Activated CD8-positive, alpha-beta T cell treated with anti-CD3 and anti-CD28 coated beads, Interleukin-2, amount 10 ng/mL, durations not matched to agents 7 days and 5 days (primary cell): ENCODE measurements around the gene STIMATE. TPM values are rescaled to one million over a fixed set of nuclear protein-coding genes. Genes with fewer than 3 reads are reported as not detected.

Experiments used
- ATAC-seq: fragments of 150-1000 bp; cut with Tn5 transposase; one replicate; pipeline ENCODE4 v1.10.0; 2021; ENCODE audit warnings: moderate library complexity
- CTCF ChIA-PET: fragments of 350-600 bp; sonication (Branson Sonifier 250); formaldehyde crosslinking; loops from one replicate; lab custom pipeline; 2021; ENCODE audit warnings: antibody characterized with exemption; lab: Charles Lee
- POLR2A ChIA-PET: fragments of 350-600 bp; sonication (Branson Sonifier 250); formaldehyde crosslinking; loops from one replicate; lab custom pipeline; 2021; ENCODE audit warnings: antibody characterized with exemption; lab: Charles Lee
- DNase-seq: peaks from one replicate; pipeline ENCODE4 v3.0.0-alpha.2; 2020
- H3K27ac Mint-ChIP-seq: one replicate; pipeline ENCODE4 v1.8.0; 2021; ENCODE audit warnings: mild to moderate bottlenecking, mixed read lengths
- H3K27me3 Mint-ChIP-seq: one replicate; pipeline ENCODE4 v1.8.0; 2021; ENCODE audit warnings: low read depth, mixed read lengths
- H3K36me3 Mint-ChIP-seq: one replicate; pipeline ENCODE4 v1.8.0; 2021; ENCODE audit warnings: low read depth, mixed read lengths
- H3K4me1 Mint-ChIP-seq: one replicate; pipeline ENCODE4 v1.8.0; 2021; ENCODE audit warnings: low read depth, mixed read lengths
- H3K4me3 Mint-ChIP-seq: one replicate; pipeline ENCODE4 v1.8.0; 2021; ENCODE audit warnings: mild to moderate bottlenecking, mixed read lengths
- H3K9me3 Mint-ChIP-seq: one replicate; pipeline ENCODE4 v1.8.0; 2022; ENCODE audit warnings: mixed read lengths; ENCODE audit not compliant: insufficient read depth
- total RNA-seq, 2 experiments: library from RNA; stranded (reverse); gene quantifications; one replicate each; pipeline ENCODE4 v1.2.3, GENCODE V29; 2021

The STIMATE gene
- total RNA-seq, 2 experiments from 2014 or later = 26.5 to 29.9 TPM

- Mint-ChIP-seq H3K27me3 (no peaks in the 10 kb centered on the region), H3K4me1 (no peaks in the 10 kb centered on the region), H3K9me3 (no peaks in the 10 kb centered on the region), H3K4me3 (no peak overlapping the region), H3K36me3 (no peaks in the 10 kb centered on the region), H3K27ac (no peak overlapping the region)
- no peak for DNase-seq
- ChIA-PET CTCF (interaction anchor here (0.9 to 1.2 kb wide), 2 partner anchors 17 to 119 kb away, joined by 4 read pairs; no protein-coding TSS in a partner anchor), POLR2A (no interaction called here)
- ATAC-seq = no peak
Observed at GRCh38 chr3:52816199-52816598, 81.1 kb downstream of the STIMATE start.

- no peaks in the 10 kb centered on the region for H3K36me3 Mint-ChIP-seq
- CTCF ChIA-PET = no interaction called here
- H3K27ac Mint-ChIP-seq = no peak overlapping the region
- POLR2A ChIA-PET = no interaction called here
- ATAC-seq = no peak
- no peaks in the 10 kb centered on the region for H3K9me3 Mint-ChIP-seq
- peaks cover 3% of the 10 kb centered on the region for H3K27me3 Mint-ChIP-seq
- no peak overlapping the region for H3K4me3 Mint-ChIP-seq
- H3K4me1 Mint-ChIP-seq = peaks cover 9% of the 10 kb centered on the region
- DNase-seq = no peak
Observed at GRCh38 chr3:52813810-52814209, 83.5 kb downstream of the STIMATE start.

DNA sequence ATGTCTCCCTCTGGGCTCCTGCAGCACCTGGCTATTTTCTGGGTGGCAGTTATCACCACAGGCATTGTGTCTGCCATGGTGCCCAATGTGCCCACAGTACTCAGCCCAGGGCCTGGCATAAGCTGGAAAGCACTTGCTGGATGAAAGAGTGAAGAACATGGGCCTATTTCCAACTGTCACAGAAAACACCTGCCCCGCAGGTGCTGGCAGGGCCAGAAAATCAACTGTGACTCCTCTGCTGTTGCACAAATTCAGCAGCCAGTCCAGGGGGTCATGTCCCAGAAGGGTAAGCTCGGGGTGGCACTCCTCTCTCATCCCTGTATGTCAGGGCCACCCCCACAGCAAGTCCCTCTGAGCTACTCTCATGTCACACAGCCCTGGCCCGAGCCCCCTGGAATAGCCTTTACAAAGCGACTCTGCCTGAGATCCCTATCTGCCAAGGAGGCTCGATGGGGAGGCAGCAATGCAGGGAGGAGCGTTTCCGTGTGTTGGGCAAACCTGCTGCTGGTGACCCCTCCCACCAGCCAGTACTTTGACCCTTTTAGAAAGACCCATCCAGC, 85.8 kb downstream of the STIMATE start:
- Mint-ChIP-seq H3K36me3 (no peaks in the 10 kb centered on the region), H3K27me3 (peaks cover 3% of the 10 kb centered on the region), H3K9me3 (no peaks in the 10 kb centered on the region), H3K4me1 (peaks cover 18% of the 10 kb centered on the region), H3K27ac (no peak overlapping the region), H3K4me3 (no peak overlapping the region)
- ATAC-seq = no peak
- POLR2A ChIA-PET = interaction anchor here (0.9 kb wide), 1 partner anchor 13 kb away, joined by 3 read pairs; no protein-coding TSS in a partner anchor
- DNase-seq = no peak
- CTCF ChIA-PET = interaction anchor here (1.7 kb wide), 1 partner anchor 9 kb away, joined by 5 read pairs; no protein-coding TSS in a partner anchor

DNA sequence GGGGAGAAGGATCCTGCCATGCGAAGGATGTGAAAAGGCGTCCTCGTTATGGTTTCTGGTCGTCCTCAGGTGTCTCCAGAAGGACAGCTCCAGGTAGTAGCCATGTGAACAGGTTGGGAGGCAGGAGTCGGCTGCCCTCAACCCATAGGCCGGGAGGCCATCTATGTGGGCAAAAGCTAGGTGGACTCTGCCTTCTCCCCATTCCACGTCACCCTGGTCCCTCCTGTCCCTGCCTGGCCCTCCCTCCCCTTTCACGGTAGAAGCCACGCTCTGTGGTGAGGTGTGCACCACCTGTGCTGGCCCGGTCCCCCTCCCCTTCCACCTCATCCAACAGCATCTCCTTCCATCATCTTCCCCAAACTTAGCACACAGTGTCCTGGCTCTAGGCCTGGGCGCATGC, 86.4 kb downstream of the STIMATE start:
- ChIA-PET POLR2A (interaction anchor here (0.9 to 1.4 kb wide), 2 partner anchors 12 to 28 kb away, joined by 3 to 4 read pairs; no protein-coding TSS in a partner anchor), CTCF (interaction anchor here (1.7 kb wide), 1 partner anchor 10 kb away, joined by 5 read pairs; no protein-coding TSS in a partner anchor)
- H3K4me1 Mint-ChIP-seq = peaks cover 18% of the 10 kb centered on the region
- H3K36me3 Mint-ChIP-seq = no peaks in the 10 kb centered on the region
- peaks cover 3% of the 10 kb centered on the region for H3K27me3 Mint-ChIP-seq
- H3K9me3 Mint-ChIP-seq = no peaks in the 10 kb centered on the region
- no peak overlapping the region for H3K27ac Mint-ChIP-seq
- DNase-seq = no peak
- ATAC-seq = no peak
- no peak overlapping the region for H3K4me3 Mint-ChIP-seq

DNA sequence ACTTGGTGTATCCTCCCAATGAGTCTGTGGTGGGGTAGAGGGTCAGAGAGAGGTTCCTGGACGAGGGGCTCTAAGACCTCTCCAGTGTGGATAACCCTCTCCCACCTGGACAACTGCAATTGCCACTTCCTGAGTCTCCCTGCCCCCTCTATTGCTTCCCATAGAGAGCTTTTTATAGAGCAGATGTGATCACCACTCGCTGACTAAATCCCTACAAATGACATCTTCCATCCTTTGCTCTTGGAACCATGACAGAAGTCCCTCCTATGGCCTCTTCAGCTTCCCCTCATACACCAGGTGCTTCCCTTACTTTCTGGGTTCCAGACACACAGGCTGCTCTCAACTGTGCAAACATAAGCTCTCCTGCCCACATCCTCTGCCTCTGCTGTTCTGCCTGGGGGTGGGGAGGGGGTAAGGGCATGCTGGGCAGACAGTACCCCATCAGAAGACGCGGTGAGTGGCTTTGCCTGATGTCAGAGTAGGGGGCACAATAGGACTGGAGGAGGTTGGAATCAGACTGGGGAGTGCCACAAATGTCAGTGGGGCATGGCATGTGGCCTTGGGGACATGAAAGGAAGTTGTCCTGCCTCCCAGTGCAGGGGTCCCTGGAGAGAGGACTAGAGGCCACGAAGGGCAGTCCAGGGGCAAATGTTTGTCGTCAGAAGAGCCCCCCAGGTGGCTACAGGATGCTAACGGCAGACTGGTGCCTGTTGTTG, 87.5 kb downstream of the STIMATE start:
- DNase-seq (no peak), ATAC-seq (no peak)
- Mint-ChIP-seq H3K27ac (no peak overlapping the region), H3K4me3 (no peak overlapping the region), H3K27me3 (peaks cover 3% of the 10 kb centered on the region), H3K9me3 (no peaks in the 10 kb centered on the region), H3K4me1 (peaks cover 18% of the 10 kb centered on the region), H3K36me3 (no peaks in the 10 kb centered on the region)
- POLR2A ChIA-PET = interaction anchor here (1.4 kb wide), 1 partner anchor 29 kb away, joined by 4 read pairs; no protein-coding TSS in a partner anchor
- CTCF ChIA-PET = interaction anchor here (0.9 to 1.6 kb wide), 2 partner anchors 11 kb away, joined by 3 to 6 read pairs; no protein-coding TSS in a partner anchor

GRCh38 chr3:52809149-52809548, 88.2 kb downstream of the STIMATE start:
- no peaks in the 10 kb centered on the region for H3K9me3 Mint-ChIP-seq
- no peak overlapping the region for H3K27ac Mint-ChIP-seq
- H3K36me3 Mint-ChIP-seq = no peaks in the 10 kb centered on the region
- H3K27me3 Mint-ChIP-seq = peaks cover 3% of the 10 kb centered on the region
- ChIA-PET CTCF (interaction anchor here (0.9 to 1.6 kb wide), 2 partner anchors 11 to 12 kb away, joined by 3 to 6 read pairs; no protein-coding TSS in a partner anchor), POLR2A (no interaction called here)
- DNase-seq (no peak), ATAC-seq (no peak)
- peaks cover 18% of the 10 kb centered on the region for H3K4me1 Mint-ChIP-seq
- no peak overlapping the region for H3K4me3 Mint-ChIP-seq

GRCh38 chr3:52805270-52806039, 91.9 kb downstream of the STIMATE start:
- Mint-ChIP-seq H3K27ac (no peak overlapping the region), H3K9me3 (no peaks in the 10 kb centered on the region), H3K4me1 (peaks cover 18% of the 10 kb centered on the region), H3K4me3 (no peak overlapping the region), H3K36me3 (no peaks in the 10 kb centered on the region), H3K27me3 (peaks cover 3% of the 10 kb centered on the region)
- CTCF ChIA-PET = no interaction called here
- POLR2A ChIA-PET = no interaction called here
- no peak for ATAC-seq
- no peak for DNase-seq

GRCh38 chr3:52801839-52802238, 95.5 kb downstream of the STIMATE start:
- ATAC-seq (no peak), DNase-seq (no peak)
- no peak overlapping the region for H3K27ac Mint-ChIP-seq
- H3K9me3 Mint-ChIP-seq = no peaks in the 10 kb centered on the region
- no peaks in the 10 kb centered on the region for H3K36me3 Mint-ChIP-seq
- ChIA-PET CTCF (no interaction called here), POLR2A (no interaction called here)
- H3K4me1 Mint-ChIP-seq = no peaks in the 10 kb centered on the region
- H3K27me3 Mint-ChIP-seq = no peaks in the 10 kb centered on the region
- no peak overlapping the region for H3K4me3 Mint-ChIP-seq

- POLR2A ChIA-PET = no interaction called here
- no peak overlapping the region for H3K4me3 Mint-ChIP-seq
Observed at GRCh38 chr3:52800079-52800478, 97.3 kb downstream of the STIMATE start.

DNA sequence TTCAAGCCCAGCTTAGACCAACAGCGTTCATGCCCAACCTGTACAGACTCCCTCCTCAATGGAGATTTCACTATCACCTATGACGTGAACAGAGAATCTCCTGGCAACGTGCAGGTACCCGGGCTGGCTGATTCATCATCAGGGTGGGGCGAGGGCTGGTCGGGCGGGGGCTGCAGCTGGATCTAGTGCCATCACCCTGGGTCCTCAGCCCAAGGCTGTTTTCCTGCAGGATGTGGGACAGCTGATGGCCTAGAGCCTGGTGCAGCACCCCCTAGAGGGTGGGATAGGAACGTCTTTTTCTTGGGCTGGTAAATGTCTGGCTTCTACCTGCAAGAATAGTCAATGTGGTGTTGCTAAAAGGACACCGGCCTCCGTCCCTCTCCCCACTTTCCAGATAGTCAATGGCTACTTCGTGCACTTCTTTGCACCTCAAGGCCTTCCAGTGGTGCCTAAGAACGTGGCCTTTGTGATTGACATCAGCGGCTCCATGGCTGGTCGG, 98.3 kb downstream of the STIMATE start:
- H3K9me3 Mint-ChIP-seq = no peaks in the 10 kb centered on the region
- no peaks in the 10 kb centered on the region for H3K4me1 Mint-ChIP-seq
- no peaks in the 10 kb centered on the region for H3K27me3 Mint-ChIP-seq
- no peak overlapping the region for H3K4me3 Mint-ChIP-seq
- H3K36me3 Mint-ChIP-seq = no peaks in the 10 kb centered on the region
- peak; percentile 39 for ATAC-seq
- ChIA-PET POLR2A (interaction anchor here (0.6 to 1.2 kb wide), 2 partner anchors 12 to 44 kb away, joined by 3 read pairs; no protein-coding TSS in a partner anchor), CTCF (interaction anchor here (0.6 to 2.0 kb wide), 13 partner anchors 11 to 234 kb away, joined by 3 to 9 read pairs (median 4); partner anchors contain the start of gene NEK4)
- H3K27ac Mint-ChIP-seq = no peak overlapping the region
- DNase-seq = peak; percentile 27

More at GRCh38 chr3:52800079-52800478, 97.3 kb downstream of the STIMATE start:
- Mint-ChIP-seq H3K27ac (no peak overlapping the region), H3K9me3 (no peaks in the 10 kb centered on the region), H3K4me1 (no peaks in the 10 kb centered on the region), H3K27me3 (no peaks in the 10 kb centered on the region), H3K36me3 (no peaks in the 10 kb centered on the region)
- no peak for DNase-seq
- CTCF ChIA-PET = no interaction called here
- ATAC-seq = no peak

GRCh38 chr3:52798376-52798977, 98.9 kb downstream of the STIMATE start:
- ATAC-seq = no peak
- no peaks in the 10 kb centered on the region for H3K36me3 Mint-ChIP-seq
- H3K4me3 Mint-ChIP-seq = no peak overlapping the region
- no peaks in the 10 kb centered on the region for H3K4me1 Mint-ChIP-seq
- H3K27me3 Mint-ChIP-seq = no peaks in the 10 kb centered on the region
- H3K27ac Mint-ChIP-seq = no peak overlapping the region
- no peaks in the 10 kb centered on the region for H3K9me3 Mint-ChIP-seq
- DNase-seq = no peak
- ChIA-PET POLR2A (interaction anchor here (0.6 to 1.2 kb wide), 3 partner anchors 13 to 437 kb away, joined by 3 read pairs; no protein-coding TSS in a partner anchor), CTCF (interaction anchor here (0.6 to 2.0 kb wide), 12 partner anchors 11 to 235 kb away, joined by 3 to 9 read pairs (median 4); no protein-coding TSS in a partner anchor)
